Tibial artery (tissue), 4 donors: ENCODE results near the gene CYSRT1.
A peak's percentile ranks its signal among the peaks of the same experiment; 100 is the strongest.

ENCODE experiments used
- DNase-seq, 2 donors: peaks; one replicate each; pipeline ENCODE4 v3.0.0-alpha.2; 2019
- H3K27ac ChIP-seq, 2 donors: fragments of 200-600 bp; sonication (generic) in 1 of 2; 1 replicate in 1 of 2; 2 replicates in 1 of 2; pipeline ENCODE4 v1.5.1; 2018 to 2019; ENCODE audit warnings: mild to moderate bottlenecking in 1 of 2
- H3K27me3 ChIP-seq, 2 donors: fragments of 200-600 bp; sonication (generic) in 1 of 2; one replicate each; pipeline versions ENCODE4 v1.5.1 to v1.6.0; 2016 to 2019
- H3K36me3 ChIP-seq, 3 donors: fragments of 200-600 bp; sonication (generic) in 2 of 3; one replicate each; pipeline ENCODE4 v1.5.1; 2016 to 2019; ENCODE audit warnings: mild to moderate bottlenecking in 2 of 3
- H3K4me1 ChIP-seq, 4 donors: fragments of 200-600 bp; sonication (generic) in 2 of 4; 1 replicate in 3 of 4; 2 replicates in 1 of 4; pipeline ENCODE4 v1.5.1; 2016 to 2019
- H3K4me3 ChIP-seq, 2 donors: fragments of 200-600 bp; sonication (generic) in 1 of 2; 1 replicate in 1 of 2; 2 replicates in 1 of 2; pipeline ENCODE4 v1.5.1; 2018 to 2019; ENCODE audit warnings: mild to moderate bottlenecking in 2 of 2
- H3K9me3 ChIP-seq, 3 donors: fragments of 200-600 bp; sonication (generic) in 1 of 3; one replicate each; pipeline ENCODE4 v1.5.1; 2016 to 2019
- intact Hi-C: fragments of 100-400 bp; cut with DNase I; formaldehyde crosslinking; loops from one replicate; pipeline ENCODE4 v1.15.0; 2023; ENCODE audit warnings: low total_unique reads
- TF ChIP-seq, protein P1 (sequence below), 2 experiments: fragments of 200-600 bp in 1 of 2; fragments of 450-650 bp in 1 of 2; IDR thresholded peaks; one replicate each; pipeline ENCODE4 v1.5.1; 2017 to 2019; ENCODE audit warnings: antibody characterized with exemption in 2 of 2, mild to moderate bottlenecking in 1 of 2, moderate library complexity in 1 of 2

CYSRT1 gene

DNA sequence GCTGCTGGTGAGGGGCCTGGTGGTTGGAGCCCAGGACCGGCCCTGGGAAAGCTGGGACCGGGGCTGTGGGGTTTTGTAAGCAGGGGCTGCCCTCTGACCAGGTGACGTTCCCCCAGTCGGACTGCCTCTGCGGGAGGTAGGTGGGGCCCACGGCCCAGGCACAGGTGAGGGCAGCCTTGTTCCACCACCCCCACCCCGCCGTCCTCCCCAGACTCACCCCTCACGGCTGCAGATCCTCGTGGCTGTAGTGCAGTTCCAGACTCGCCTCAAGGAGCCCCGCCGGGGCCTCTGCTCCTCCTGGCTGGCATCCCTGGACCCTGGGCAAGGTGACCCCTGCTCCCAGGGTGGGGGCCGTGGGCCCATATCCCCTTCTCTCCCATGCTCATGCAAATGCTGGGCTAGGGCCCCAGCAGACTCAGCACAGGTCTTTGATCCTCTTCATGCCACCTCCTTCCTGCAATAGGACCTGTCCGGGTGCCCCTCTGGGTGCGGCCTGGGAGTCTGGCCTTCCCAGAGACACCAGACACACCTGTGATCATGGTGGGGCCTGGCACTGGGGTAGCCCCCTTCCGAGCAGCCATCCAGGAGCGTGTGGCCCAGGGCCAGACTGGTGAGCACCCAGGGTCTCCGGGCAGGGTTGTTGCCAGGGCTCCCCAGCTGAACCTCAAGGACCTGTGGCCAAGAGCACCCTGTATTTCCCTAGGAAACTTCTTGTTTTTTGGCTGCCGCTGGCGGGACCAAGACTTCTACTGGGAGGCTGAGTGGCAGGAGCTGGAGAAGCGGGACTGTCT is 9.6 kb upstream of the CYSRT1 start:
- TF ChIP-seq, protein P1, sequence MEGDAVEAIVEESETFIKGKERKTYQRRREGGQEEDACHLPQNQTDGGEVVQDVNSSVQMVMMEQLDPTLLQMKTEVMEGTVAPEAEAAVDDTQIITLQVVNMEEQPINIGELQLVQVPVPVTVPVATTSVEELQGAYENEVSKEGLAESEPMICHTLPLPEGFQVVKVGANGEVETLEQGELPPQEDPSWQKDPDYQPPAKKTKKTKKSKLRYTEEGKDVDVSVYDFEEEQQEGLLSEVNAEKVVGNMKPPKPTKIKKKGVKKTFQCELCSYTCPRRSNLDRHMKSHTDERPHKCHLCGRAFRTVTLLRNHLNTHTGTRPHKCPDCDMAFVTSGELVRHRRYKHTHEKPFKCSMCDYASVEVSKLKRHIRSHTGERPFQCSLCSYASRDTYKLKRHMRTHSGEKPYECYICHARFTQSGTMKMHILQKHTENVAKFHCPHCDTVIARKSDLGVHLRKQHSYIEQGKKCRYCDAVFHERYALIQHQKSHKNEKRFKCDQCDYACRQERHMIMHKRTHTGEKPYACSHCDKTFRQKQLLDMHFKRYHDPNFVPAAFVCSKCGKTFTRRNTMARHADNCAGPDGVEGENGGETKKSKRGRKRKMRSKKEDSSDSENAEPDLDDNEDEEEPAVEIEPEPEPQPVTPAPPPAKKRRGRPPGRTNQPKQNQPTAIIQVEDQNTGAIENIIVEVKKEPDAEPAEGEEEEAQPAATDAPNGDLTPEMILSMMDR (IDR thresholded peaks at IDR 0.05), result no peak
- DNase-seq, result no peak
- intact Hi-C loops, result no loop called here

GRCh38 chr9:137216188-137216965 is 8.6 kb upstream of the CYSRT1 start:
- H3K4me3 ChIP-seq, result no peak overlapping the region
- H3K9me3 ChIP-seq, result no peaks in the 10 kb centered on the region
- H3K27ac ChIP-seq, result no peak overlapping the region
- DNase-seq, result no peak
- H3K4me1 ChIP-seq, result peaks cover 0 to 28% (median 13%) of the 10 kb centered on the region in 4 donors
- H3K27me3 ChIP-seq, result peaks cover 0 to 4% of the 10 kb centered on the region in 2 donors
- H3K36me3 ChIP-seq, result peaks cover 0 to 24% (median 0%) of the 10 kb centered on the region in 3 donors
- intact Hi-C loops, result no loop called here
- TF ChIP-seq, protein P1 (IDR thresholded peaks at IDR 0.05), result no peak

More for the DNA sequence above, 9.6 kb upstream of the CYSRT1 start:
- Histone ChIP-seq H3K4me3 (no peak overlapping the region), H3K9me3 (no peaks in the 10 kb centered on the region), H3K36me3 (peaks cover 0 to 28% (median 0%) of the 10 kb centered on the region in 3 donors), H3K27ac (no peak overlapping the region), H3K27me3 (no peaks in the 10 kb centered on the region), H3K4me1 (peaks cover 0 to 24% (median 11%) of the 10 kb centered on the region in 4 donors)

GRCh38 chr9:137217276-137218211 is 7.4 kb upstream of the CYSRT1 start:
- TF ChIP-seq, protein P1 (IDR thresholded peaks at IDR 0.05), result no peak
- Histone ChIP-seq H3K36me3 (peaks cover 0 to 24% (median 0%) of the 10 kb centered on the region in 3 donors), H3K27me3 (peaks cover 0 to 8% of the 10 kb centered on the region in 2 donors), H3K4me1 (peaks cover 0 to 35% (median 21%) of the 10 kb centered on the region in 4 donors), H3K9me3 (no peaks in the 10 kb centered on the region), H3K4me3 (peak overlapping the region; percentile 21 to 42), H3K27ac (peak overlapping the region; percentile 20 to 53)
- DNase-seq, result peak; percentile 60 to 80
- intact Hi-C loops, result no loop called here

DNA sequence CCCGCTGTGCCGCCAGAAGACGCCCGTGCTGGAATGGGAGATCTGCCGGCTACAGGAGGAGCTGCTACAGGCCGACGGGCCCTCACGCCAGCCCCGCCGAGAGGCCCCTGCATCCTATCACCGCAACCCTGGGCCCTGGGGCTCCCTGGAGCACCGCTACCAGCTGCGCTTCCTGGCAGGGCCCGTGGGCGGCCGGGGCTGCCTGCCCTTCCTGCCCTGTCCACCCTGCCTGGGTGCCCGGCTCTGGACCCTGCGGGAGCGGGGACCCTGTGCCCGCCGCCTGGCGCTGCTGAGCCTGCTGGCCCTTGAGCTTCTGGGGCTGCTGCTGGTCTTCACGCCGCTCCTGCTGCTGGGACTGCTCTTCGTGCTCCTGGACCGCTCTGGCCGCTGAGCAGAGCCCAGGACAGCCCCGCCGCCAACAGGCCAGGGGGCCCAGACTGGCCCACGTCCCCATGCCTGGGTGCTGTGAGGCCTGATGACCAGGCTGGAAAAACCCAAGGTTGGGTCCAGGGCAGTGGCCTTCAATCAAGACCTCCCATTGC is 6.7 kb upstream of the CYSRT1 start:
- Histone ChIP-seq H3K27ac (no peak overlapping the region), H3K9me3 (no peaks in the 10 kb centered on the region), H3K36me3 (peaks cover 0 to 24% (median 0%) of the 10 kb centered on the region in 3 donors), H3K27me3 (peaks cover 0 to 8% of the 10 kb centered on the region in 2 donors), H3K4me1 (peaks cover 0 to 40% (median 26%) of the 10 kb centered on the region in 4 donors), H3K4me3 (no peak overlapping the region)
- TF ChIP-seq, protein P1 (IDR thresholded peaks at IDR 0.05), result no peak
- intact Hi-C loops, result no loop called here
- no peak for DNase-seq
